Neuronal stem cell (in vitro differentiated cells): ENCODE data around the gene GABRB2.

ENCODE experiments used
- DNase-seq: peaks from one replicate; pipeline ENCODE4 v3.0.0-alpha.2; 2013; ENCODE audit warnings: low spot score
- H2AFZ ChIP-seq: one replicate; pipeline ENCODE4 v1.6.1; 2013; ENCODE audit warnings: mild to moderate bottlenecking, low read length, inconsistent platforms
- H2AK5ac ChIP-seq: 2 replicates; pipeline ENCODE4 v1.6.1; 2013; ENCODE audit warnings: low read depth, mild to moderate bottlenecking, inconsistent platforms, low read length, moderate library complexity, mixed read lengths
- H2BK120ac ChIP-seq: 2 replicates; pipeline ENCODE4 v1.6.1; 2013; ENCODE audit warnings: low read depth, mild to moderate bottlenecking, inconsistent platforms, low read length, moderate library complexity, mixed read lengths
- H2BK12ac ChIP-seq: one replicate; pipeline ENCODE4 v1.6.1; 2013; ENCODE audit warnings: low read length, inconsistent platforms
- H2BK15ac ChIP-seq: 2 replicates; pipeline ENCODE4 v1.6.1; 2013; ENCODE audit warnings: mild to moderate bottlenecking, low read length, inconsistent platforms, mixed read lengths
- H2BK5ac ChIP-seq: one replicate; pipeline ENCODE4 v1.6.1; 2013; ENCODE audit warnings: inconsistent platforms, mild to moderate bottlenecking, low read length, moderate library complexity
- H3K14ac ChIP-seq: one replicate; pipeline ENCODE4 v1.6.1; 2013; ENCODE audit warnings: low read length, inconsistent platforms
- H3K18ac ChIP-seq: 2 replicates; pipeline ENCODE4 v1.6.1; 2013; ENCODE audit warnings: low read length, inconsistent platforms
- H3K23ac ChIP-seq: 2 replicates; pipeline ENCODE4 v1.6.1; 2013; ENCODE audit warnings: low read depth, mild to moderate bottlenecking, mixed read lengths, low read length, inconsistent platforms; ENCODE audit not compliant: poor library complexity
- H3K27ac ChIP-seq: replicated peaks from 3 replicates; pipeline ENCODE4 v1.5.1; 2013; ENCODE audit warnings: low read length, inconsistent platforms
- H3K27me3 ChIP-seq, 3 experiments: 2 replicates each; pipeline ENCODE4 v1.6.1; 2013; ENCODE audit warnings: low read length in 3 of 3, mild to moderate bottlenecking in 2 of 3, inconsistent platforms in 1 of 3, low read depth in 1 of 3, mixed read lengths in 1 of 3, moderate library complexity in 1 of 3; ENCODE audit not compliant: control insufficient read depth in 3 of 3, insufficient read depth in 3 of 3
- H3K36me3 ChIP-seq, 2 donors: replicated peaks in 1 of 2; 2 replicates each; pipeline ENCODE4 v1.6.1; 2013; ENCODE audit warnings: low read length in 2 of 2; ENCODE audit not compliant: control insufficient read depth in 2 of 2, insufficient read depth in 2 of 2
- H3K4ac ChIP-seq: 2 replicates; pipeline ENCODE4 v1.6.1; 2013; ENCODE audit warnings: inconsistent platforms, mild to moderate bottlenecking, low read length, moderate library complexity
- H3K4me1 ChIP-seq, 2 donors: 1 replicate in 1 of 2; 2 replicates in 1 of 2; pipeline ENCODE4 v1.6.1; 2013; ENCODE audit warnings: low read length in 2 of 2, low read depth in 1 of 2; ENCODE audit not compliant: control insufficient read depth in 2 of 2, insufficient read depth in 1 of 2
- H3K4me2 ChIP-seq: one replicate; pipeline ENCODE4 v1.6.1; 2013; ENCODE audit warnings: mild to moderate bottlenecking, low read length, inconsistent platforms; ENCODE audit not compliant: insufficient read depth, poor library complexity, severe bottlenecking
- H3K4me3 ChIP-seq, 2 donors: 2 replicates each; pipeline ENCODE4 v1.5.1; 2013; ENCODE audit warnings: low read length in 2 of 2, mild to moderate bottlenecking in 2 of 2, inconsistent platforms in 1 of 2, moderate library complexity in 1 of 2
- H3K79me1 ChIP-seq: one replicate; pipeline ENCODE4 v1.6.1; 2013; ENCODE audit warnings: low read depth, mild to moderate bottlenecking, inconsistent platforms, low read length, moderate library complexity
- H3K9ac ChIP-seq: one replicate; pipeline ENCODE4 v1.6.1; 2013; ENCODE audit warnings: mild to moderate bottlenecking, low read depth, low read length, inconsistent platforms; ENCODE audit not compliant: poor library complexity
- H3K9me3 ChIP-seq, 2 donors: replicated peaks in 1 of 2; 2 replicates each; pipeline versions ENCODE3 to v1.6.1; 2013; ENCODE audit warnings: low read length in 2 of 2, mild to moderate bottlenecking in 2 of 2, inconsistent platforms in 1 of 2, low read depth in 1 of 2, mixed read lengths in 1 of 2, moderate library complexity in 1 of 2; ENCODE audit not compliant: control insufficient read depth in 2 of 2, insufficient read depth in 1 of 2
- H4K8ac ChIP-seq: one replicate; pipeline ENCODE4 v1.6.1; 2013; ENCODE audit warnings: low read depth, mild to moderate bottlenecking, inconsistent platforms, low read length, moderate library complexity
- H4K91ac ChIP-seq: one replicate; pipeline ENCODE4 v1.6.1; 2013; ENCODE audit warnings: low read length, low read depth, mild to moderate bottlenecking, inconsistent platforms; ENCODE audit not compliant: poor library complexity
- WGBS, 2 donors: extraction: QIAGEN DNeasy Blood & Tissue Kit; methylation state at CpG; one replicate each; pipeline ENCODE4 v1.1.7; 2013; ENCODE audit warnings: missing lambda C conversion rate in 2 of 2, mixed read lengths in 1 of 2; ENCODE audit not compliant: insufficient read length in 2 of 2, insufficient replicate concordance in 1 of 2; ENCODE audit errors: extremely low coverage in 2 of 2; 5-methylcytosine and 5-hydroxymethylcytosine counted together

GABRB2 gene

DNA sequence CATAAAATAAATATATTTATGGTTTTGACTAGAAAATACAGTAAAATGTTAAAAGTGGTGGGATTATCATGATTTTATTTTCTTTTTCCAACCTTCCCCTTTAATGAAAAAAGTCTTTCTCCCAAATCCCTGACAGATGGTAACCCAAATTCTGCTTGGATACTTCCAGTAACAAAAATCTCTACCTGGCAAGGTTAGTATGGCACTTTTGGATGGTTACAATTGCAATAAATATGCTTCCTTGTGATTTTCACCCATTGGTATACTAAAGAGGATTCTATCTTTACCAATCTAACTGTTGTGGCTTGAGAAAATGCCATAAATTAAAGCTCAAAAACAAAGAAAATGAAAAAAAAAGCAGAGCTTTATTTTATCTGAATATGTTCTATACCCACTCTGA is 62.8 kb downstream of the GABRB2 start:
- Histone ChIP-seq H3K14ac (no peak overlapping the region), H2BK12ac (no peak overlapping the region), H3K4me1 (no peaks in the 10 kb centered on the region)

DNA sequence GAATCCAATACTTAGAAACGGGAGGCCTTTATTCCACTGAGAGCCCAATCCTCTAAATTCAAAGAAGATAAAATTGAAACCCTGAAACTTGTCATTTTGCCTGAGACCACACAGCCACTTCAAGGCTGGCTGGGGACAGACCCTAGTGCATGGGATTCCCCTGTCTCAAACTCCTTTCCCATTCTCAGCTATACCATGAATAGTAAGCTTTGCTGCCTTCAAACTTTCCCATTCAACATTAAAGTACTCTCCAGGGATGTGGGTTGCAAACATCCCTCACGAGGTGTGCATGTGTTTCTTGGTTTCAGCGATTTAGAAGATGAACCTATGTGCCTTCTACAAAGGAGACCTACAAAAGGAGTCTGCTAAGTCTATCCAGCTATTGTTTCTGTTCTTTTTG is 64.6 kb downstream of the GABRB2 start:
- Histone ChIP-seq H3K4ac (no peak overlapping the region), H3K27me3 (no peaks in the 10 kb centered on the region), H3K4me3 (no peak overlapping the region), H2AK5ac (no peak overlapping the region), H2BK120ac (no peak overlapping the region), H3K79me1 (no peaks in the 10 kb centered on the region), H3K23ac (no peak overlapping the region), H2BK15ac (no peak overlapping the region), H2BK5ac (no peak overlapping the region), H3K9ac (no peak overlapping the region), H3K9me3 (no peaks in the 10 kb centered on the region), H3K18ac (no peak overlapping the region), H3K4me2 (no peak overlapping the region), H4K91ac (no peak overlapping the region), H4K8ac (no peak overlapping the region), H3K4me1 (no peaks in the 10 kb centered on the region), H3K36me3 (no peaks in the 10 kb centered on the region), H2AFZ (no peak overlapping the region), H3K14ac (no peak overlapping the region), H3K27ac (no peak overlapping the region), H2BK12ac (no peak overlapping the region)
- no CpG with 5 or more reads among the region's 3 CpGs for WGBS, 2 donors
- DNase-seq = no peak

More for the DNA sequence above, 62.8 kb downstream of the GABRB2 start:
- Histone ChIP-seq H3K36me3 (no peaks in the 10 kb centered on the region), H3K9ac (no peak overlapping the region), H3K4me2 (no peak overlapping the region), H4K8ac (no peak overlapping the region), H3K23ac (no peak overlapping the region), H3K4me3 (no peak overlapping the region), H2BK5ac (no peak overlapping the region), H3K27ac (no peak overlapping the region), H2AFZ (no peak overlapping the region), H4K91ac (no peak overlapping the region), H3K4ac (no peak overlapping the region), H3K18ac (no peak overlapping the region), H3K79me1 (no peaks in the 10 kb centered on the region), H3K9me3 (no peaks in the 10 kb centered on the region), H3K27me3 (no peaks in the 10 kb centered on the region), H2AK5ac (no peak overlapping the region), H2BK120ac (no peak overlapping the region), H2BK15ac (no peak overlapping the region)
- DNase-seq = no peak

DNA sequence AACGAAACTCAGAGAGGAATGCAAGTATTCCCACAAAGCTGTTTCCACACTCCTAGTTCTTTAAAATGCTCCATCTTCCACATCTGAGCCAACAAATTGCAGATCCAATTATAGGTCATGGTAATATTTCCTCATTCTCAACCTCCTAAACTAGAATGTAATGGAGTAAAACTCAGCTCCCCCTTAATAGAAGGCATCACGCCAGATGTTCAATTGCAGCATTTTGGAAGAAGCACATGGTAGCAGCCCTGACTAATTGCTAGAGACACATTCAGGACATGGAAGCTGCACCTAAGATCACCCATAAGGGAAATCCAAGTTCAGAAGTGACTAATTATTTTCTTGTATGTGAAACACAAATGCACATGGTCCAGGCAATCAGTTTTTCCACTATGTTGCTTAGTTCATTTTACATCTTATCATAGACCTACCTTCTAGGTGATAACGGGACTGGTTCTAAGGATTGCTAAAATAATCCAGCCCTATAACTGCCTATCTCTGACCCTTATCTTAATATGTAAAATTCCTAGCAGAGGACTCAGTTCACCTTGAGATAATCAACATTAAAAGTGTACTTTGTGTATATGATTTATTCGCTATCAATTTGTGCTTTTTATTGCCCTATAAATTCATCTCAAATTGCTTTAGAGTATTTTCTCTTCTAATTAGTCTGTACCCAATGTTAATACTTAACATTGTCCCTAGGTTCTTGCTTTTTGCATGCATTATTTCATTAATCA is 75.1 kb downstream of the GABRB2 start:
- Histone ChIP-seq H3K14ac (no peak overlapping the region), H3K18ac (no peak overlapping the region), H2BK120ac (no peak overlapping the region), H3K27me3 (peaks cover 0 to 4% (median 0%) of the 10 kb centered on the region in 3 experiments), H3K27ac (no peak overlapping the region), H4K8ac (no peak overlapping the region), H3K4me3 (no peak overlapping the region), H2BK15ac (no peak overlapping the region), H2BK5ac (no peak overlapping the region), H3K23ac (no peak overlapping the region), H2AK5ac (no peak overlapping the region), H3K9me3 (no peaks in the 10 kb centered on the region), H4K91ac (no peak overlapping the region), H3K4me1 (no peaks in the 10 kb centered on the region), H3K36me3 (no peaks in the 10 kb centered on the region), H3K79me1 (no peaks in the 10 kb centered on the region), H2BK12ac (no peak overlapping the region), H3K4me2 (no peak overlapping the region), H2AFZ (no peak overlapping the region), H3K9ac (no peak overlapping the region), H3K4ac (no peak overlapping the region)
- DNase-seq = no peak
- no CpG with 5 or more reads among the region's 4 CpGs for WGBS, 2 donors

DNA sequence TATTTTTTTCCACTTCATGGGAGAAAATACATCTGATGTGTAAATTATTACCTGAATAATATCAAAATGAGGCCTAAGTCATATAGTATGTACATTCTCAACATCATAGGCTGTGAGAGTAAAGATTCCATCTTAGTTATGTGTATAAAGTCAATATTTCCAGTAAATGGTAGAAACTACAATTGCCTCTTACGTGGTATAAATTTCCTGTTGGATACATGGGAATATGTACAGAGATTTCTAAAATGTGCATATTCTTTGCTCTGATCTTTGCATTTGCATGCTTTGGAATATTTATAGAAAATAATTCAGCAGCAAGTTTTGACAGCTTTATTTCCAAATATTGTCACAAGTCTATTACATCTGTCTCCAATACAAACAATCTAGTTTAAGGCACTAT is 78.8 kb downstream of the GABRB2 start:
- DNase-seq = no peak
- Histone ChIP-seq H2BK15ac (no peak overlapping the region), H3K9ac (no peak overlapping the region), H2AFZ (no peak overlapping the region), H2BK120ac (no peak overlapping the region), H3K18ac (no peak overlapping the region), H3K14ac (no peak overlapping the region), H3K23ac (no peak overlapping the region), H3K9me3 (no peaks in the 10 kb centered on the region), H4K91ac (no peak overlapping the region), H3K27ac (no peak overlapping the region), H3K4me1 (no peaks in the 10 kb centered on the region), H4K8ac (no peak overlapping the region), H2BK12ac (no peak overlapping the region), H3K36me3 (no peaks in the 10 kb centered on the region), H3K4me3 (no peak overlapping the region), H3K27me3 (peaks cover 0 to 4% (median 0%) of the 10 kb centered on the region in 3 experiments), H2AK5ac (no peak overlapping the region), H2BK5ac (no peak overlapping the region), H3K4me2 (no peak overlapping the region), H3K4ac (no peak overlapping the region), H3K79me1 (no peaks in the 10 kb centered on the region)
- WGBS, 2 donors = no CpG with 5 or more reads among the region's 1 CpG
